Body of pancreas (tissue), 4 donors: ENCODE measurements around the gene PCSK2. TPM values are rescaled to one million over a fixed set of nuclear protein-coding genes. Genes with fewer than 3 reads are reported as not detected.

Source experiments
- ATAC-seq: fragments of 150-250 bp; one replicate; pipeline ENCODE4 v1.9.1; 2016
- DNase-seq, 4 donors: peaks; one replicate each; pipeline ENCODE4 v3.0.0-alpha.2; 2019
- H3K27ac ChIP-seq, 4 donors: fragments of 200-600 bp; sonication (generic); 1 replicate in 3 of 4; 2 replicates in 1 of 4; pipeline versions ENCODE4 v1.5.1 to v1.6.1; 2016 to 2019; ENCODE audit warnings: mild to moderate bottlenecking in 1 of 4, mixed read lengths in 1 of 4, moderate library complexity in 1 of 4
- H3K27me3 ChIP-seq, 2 donors: fragments of 200-600 bp; sonication (generic); one replicate each; pipeline ENCODE4 v1.6.0; 2016; ENCODE audit warnings: mild to moderate bottlenecking in 1 of 2
- H3K36me3 ChIP-seq, 2 donors: fragments of 200-600 bp; sonication (generic); replicated peaks in 1 of 2; 2 replicates each; pipeline ENCODE4 v1.5.1; 2016; ENCODE audit warnings: low read depth in 2 of 2; ENCODE audit not compliant: insufficient read depth in 1 of 2
- H3K4me1 ChIP-seq: fragments of 200-600 bp; sonication (generic); one replicate; pipeline ENCODE4 v1.6.0; 2016
- H3K4me3 ChIP-seq, 2 donors: fragments of 200-600 bp; sonication (generic); 1 replicate in 1 of 2; 2 replicates in 1 of 2; pipeline ENCODE4 v1.5.1; 2016 to 2019
- H3K9me3 ChIP-seq, 3 donors: fragments of 200-600 bp; sonication (generic); 1 replicate in 2 of 3; 2 replicates in 1 of 3; pipeline ENCODE4 v1.5.1; 2016
- POLR2A ChIP-seq, 3 donors: fragments of 450-650 bp; IDR thresholded peaks; one replicate each; pipeline ENCODE4 v1.6.1; 2016; ENCODE audit warnings: antibody characterized with exemption in 3 of 3, mild to moderate bottlenecking in 2 of 3
- WGBS, 2 donors: methylation state at CpG; one replicate each; pipeline ENCODE4 v1.1.5; 2017; 5-methylcytosine and 5-hydroxymethylcytosine counted together
- intact Hi-C: fragments of 100-400 bp; cut with DNase I; formaldehyde crosslinking; loops from one replicate; pipeline ENCODE4 v1.15.1; 2023
- total RNA-seq, 2 donors: library from RNA; depleted of rRNA; stranded (reverse); fragments of >200 nt; gene quantifications; one replicate each; pipeline ENCODE4 v1.1.0, GENCODE V29; 2016
- TF ChIP-seq, protein P1 (sequence below), 7 experiments: fragments of 450-650 bp in 4 of 7; fragments of 200-600 bp in 3 of 7; sonication (generic) in 3 of 7; IDR thresholded peaks; one replicate each; pipeline ENCODE4 v1.5.1; 2016 to 2019; ENCODE audit warnings: antibody characterized with exemption in 7 of 7

Gene PCSK2
- total RNA-seq, 2 donors from 2014 or later, result 3.3 to 7.0 TPM

DNA sequence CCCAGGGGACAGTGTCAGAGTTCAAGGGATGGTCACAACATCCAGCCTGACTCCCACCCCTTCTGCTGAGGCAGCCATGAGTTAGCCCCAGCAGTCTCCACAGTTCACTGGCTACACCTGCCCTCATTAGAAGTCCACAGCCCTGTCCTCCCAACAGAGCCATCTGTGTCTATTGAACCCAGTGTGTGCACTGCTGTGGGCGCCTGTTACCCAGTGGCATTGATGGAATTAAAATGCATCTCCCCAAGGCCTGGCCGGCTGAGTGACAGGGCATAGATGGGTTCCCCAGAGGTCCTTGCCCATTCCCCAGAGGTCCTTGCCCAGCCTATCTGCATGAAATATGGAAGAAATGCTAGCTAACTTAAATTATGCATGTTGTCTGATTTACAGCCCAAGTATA, 73.3 kb downstream of the PCSK2 start:
- intact Hi-C loops, result loop anchor here (10.0 kb wide), 1 partner anchor 55 kb away; no protein-coding TSS in a partner anchor
- Histone ChIP-seq H3K27ac (no peak overlapping the region), H3K4me3 (no peak overlapping the region), H3K36me3 (no peaks in the 10 kb centered on the region), H3K27me3 (no peaks in the 10 kb centered on the region), H3K4me1 (no peaks in the 10 kb centered on the region), H3K9me3 (no peaks in the 10 kb centered on the region)
- no peak for ATAC-seq
- TF ChIP-seq, protein P1, sequence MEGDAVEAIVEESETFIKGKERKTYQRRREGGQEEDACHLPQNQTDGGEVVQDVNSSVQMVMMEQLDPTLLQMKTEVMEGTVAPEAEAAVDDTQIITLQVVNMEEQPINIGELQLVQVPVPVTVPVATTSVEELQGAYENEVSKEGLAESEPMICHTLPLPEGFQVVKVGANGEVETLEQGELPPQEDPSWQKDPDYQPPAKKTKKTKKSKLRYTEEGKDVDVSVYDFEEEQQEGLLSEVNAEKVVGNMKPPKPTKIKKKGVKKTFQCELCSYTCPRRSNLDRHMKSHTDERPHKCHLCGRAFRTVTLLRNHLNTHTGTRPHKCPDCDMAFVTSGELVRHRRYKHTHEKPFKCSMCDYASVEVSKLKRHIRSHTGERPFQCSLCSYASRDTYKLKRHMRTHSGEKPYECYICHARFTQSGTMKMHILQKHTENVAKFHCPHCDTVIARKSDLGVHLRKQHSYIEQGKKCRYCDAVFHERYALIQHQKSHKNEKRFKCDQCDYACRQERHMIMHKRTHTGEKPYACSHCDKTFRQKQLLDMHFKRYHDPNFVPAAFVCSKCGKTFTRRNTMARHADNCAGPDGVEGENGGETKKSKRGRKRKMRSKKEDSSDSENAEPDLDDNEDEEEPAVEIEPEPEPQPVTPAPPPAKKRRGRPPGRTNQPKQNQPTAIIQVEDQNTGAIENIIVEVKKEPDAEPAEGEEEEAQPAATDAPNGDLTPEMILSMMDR (IDR thresholded peaks at IDR 0.05), result no peak
- TF ChIP-seq POLR2A (IDR thresholded peaks at IDR 0.05), result no peak
- no peak for DNase-seq
- 66% methylated on average over 2 of the region's 2 CpGs; no CpG with 5 or more reads in 1 of the 2 donors for WGBS, 2 donors

DNA sequence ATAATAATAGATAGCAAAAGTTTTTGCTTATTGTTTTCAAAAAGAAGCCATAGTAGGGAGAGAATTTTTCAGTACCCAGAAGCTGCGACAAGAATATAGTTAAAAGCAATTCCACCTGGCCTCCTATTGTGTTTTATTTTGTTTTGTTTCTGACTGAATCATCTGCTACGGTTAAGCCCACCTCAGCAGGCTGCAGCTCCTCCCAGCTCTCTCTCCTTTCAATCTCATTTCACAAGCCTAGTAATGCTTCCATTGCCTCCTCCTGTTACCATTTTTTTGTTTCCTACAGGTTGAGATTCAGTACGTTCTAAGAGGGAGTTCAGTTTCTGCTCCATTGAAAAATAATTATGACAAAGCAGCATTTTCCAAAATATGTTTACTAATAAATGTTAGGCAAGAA, 77.9 kb downstream of the PCSK2 start:
- Histone ChIP-seq H3K27ac (no peak overlapping the region), H3K4me1 (no peaks in the 10 kb centered on the region), H3K36me3 (no peaks in the 10 kb centered on the region), H3K27me3 (no peaks in the 10 kb centered on the region), H3K4me3 (no peak overlapping the region), H3K9me3 (no peaks in the 10 kb centered on the region)
- ATAC-seq, result no peak
- intact Hi-C loops, result loop anchor here (10.0 kb wide), 1 partner anchor 60 kb away; no protein-coding TSS in a partner anchor
- TF ChIP-seq, protein P1 (IDR thresholded peaks at IDR 0.05), result no peak
- no peak for TF ChIP-seq POLR2A (IDR thresholded peaks at IDR 0.05)
- WGBS, 2 donors, result 48 to 53% methylated on average over 3 of the region's 3 CpGs
- no peak for DNase-seq

DNA sequence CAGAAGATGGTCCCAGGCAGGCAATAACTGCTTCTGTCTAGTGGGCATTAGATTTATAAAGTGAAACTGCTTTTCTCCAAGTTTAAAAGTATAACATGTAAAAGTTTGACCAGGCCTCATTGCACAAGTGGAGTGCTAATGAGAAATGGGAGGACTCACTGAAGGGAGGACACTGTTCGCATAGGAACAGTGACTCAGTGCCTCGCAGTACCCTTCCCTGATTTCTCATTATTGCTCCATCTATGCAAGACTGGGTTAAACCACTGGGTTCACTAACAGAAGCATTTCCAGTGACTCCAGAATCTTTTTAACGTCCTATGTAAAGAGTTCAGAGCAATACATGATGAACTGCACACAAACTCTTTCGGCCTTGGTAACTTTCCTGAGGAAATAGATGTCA, 79.6 kb downstream of the PCSK2 start:
- H3K4me1 ChIP-seq, result no peaks in the 10 kb centered on the region
- H3K27me3 ChIP-seq, result no peaks in the 10 kb centered on the region
- H3K27ac ChIP-seq, result no peak overlapping the region
- no peak overlapping the region for H3K4me3 ChIP-seq
- DNase-seq, result no peak
- no peaks in the 10 kb centered on the region for H3K9me3 ChIP-seq
- 75 to 78% methylated on average over 4 of the region's 4 CpGs for WGBS, 2 donors
- no peak for ATAC-seq
- intact Hi-C loops, result loop anchor here (10.0 kb wide), 1 partner anchor 62 kb away; no protein-coding TSS in a partner anchor
- no peaks in the 10 kb centered on the region for H3K36me3 ChIP-seq
- no peak for TF ChIP-seq POLR2A (IDR thresholded peaks at IDR 0.05)
- TF ChIP-seq, protein P1 (IDR thresholded peaks at IDR 0.05), result no peak

DNA sequence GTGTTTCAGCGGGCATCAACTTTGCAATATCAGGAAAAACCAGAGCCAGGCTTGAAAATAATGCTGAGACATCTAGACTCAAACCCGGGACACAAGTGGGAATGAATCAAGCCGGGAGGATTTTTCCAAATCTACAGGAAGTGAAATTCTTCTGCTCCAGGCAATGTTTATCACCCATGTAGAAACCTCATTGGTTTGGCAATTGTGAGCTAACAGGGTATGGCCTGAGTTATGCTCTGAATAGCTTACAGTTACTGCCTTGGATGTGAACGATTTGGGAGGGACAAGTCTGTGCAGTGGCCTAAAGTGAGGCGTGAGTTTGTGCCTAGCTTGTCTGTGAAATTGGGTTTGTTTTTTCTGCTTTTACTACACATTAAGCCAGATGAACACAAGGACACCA, 87.4 kb downstream of the PCSK2 start:
- ATAC-seq, result no peak

More for the DNA sequence above, 87.4 kb downstream of the PCSK2 start:
- Histone ChIP-seq H3K4me1 (peaks cover 12% of the 10 kb centered on the region), H3K9me3 (no peaks in the 10 kb centered on the region), H3K27ac (no peak overlapping the region), H3K4me3 (no peak overlapping the region), H3K36me3 (no peaks in the 10 kb centered on the region), H3K27me3 (no peaks in the 10 kb centered on the region)
- TF ChIP-seq, protein P1 (IDR thresholded peaks at IDR 0.05), result no peak
- no peak for TF ChIP-seq POLR2A (IDR thresholded peaks at IDR 0.05)
- DNase-seq, result no peak
- WGBS, 2 donors, result 64 to 68% methylated on average over 5 of the region's 5 CpGs
- intact Hi-C loops, result no loop called here
